T-helper 2 cell treated with Interferon-gamma antibody and Interleukin-4, amounts not matched to agents 5 μg/mL and 100 μg/mL, for 36 hours (primary cell): ENCODE measurements around the gene FBXL2.
"Not testable (repeated sequence)": the region's sequence is repeated elsewhere in the genome, so short reads cannot be mapped to it uniquely, and the experiment has no call there.

Source experiments
- DNase-seq: peaks from one replicate; pipeline ENCODE4 v3.0.0; 2021; ENCODE audit warnings: low spot score
- H3K27ac Mint-ChIP-seq: one replicate; pipeline ENCODE4 v1.8.0; 2021; ENCODE audit warnings: mild to moderate bottlenecking, mixed read lengths
- H3K27me3 Mint-ChIP-seq: one replicate; pipeline ENCODE4 v1.8.0; 2021; ENCODE audit warnings: low read depth, mixed read lengths
- H3K36me3 Mint-ChIP-seq: one replicate; pipeline ENCODE4 v1.8.0; 2021; ENCODE audit warnings: low read depth, mixed read lengths
- H3K4me1 Mint-ChIP-seq: one replicate; pipeline ENCODE4 v1.8.0; 2021; ENCODE audit warnings: low read depth, mixed read lengths
- H3K4me3 Mint-ChIP-seq: one replicate; pipeline ENCODE4 v1.8.0; 2022; ENCODE audit warnings: mild to moderate bottlenecking, moderate library complexity, mixed read lengths
- H3K9me3 Mint-ChIP-seq: one replicate; pipeline ENCODE4 v1.8.0; 2021; ENCODE audit warnings: mixed read lengths

The FBXL2 gene

GRCh38 chr3:33338936-33339465, 61.8 kb downstream of the FBXL2 start:
- not testable (repeated sequence) for H3K4me1 Mint-ChIP-seq, DNase-seq, H3K9me3 Mint-ChIP-seq, H3K27me3 Mint-ChIP-seq, H3K36me3 Mint-ChIP-seq, H3K4me3 Mint-ChIP-seq, H3K27ac Mint-ChIP-seq

- Mint-ChIP-seq H3K4me3 (no peak overlapping the region), H3K27me3 (no peaks in the 10 kb centered on the region), H3K4me1 (no peaks in the 10 kb centered on the region), H3K36me3 (no peaks in the 10 kb centered on the region), H3K9me3 (no peaks in the 10 kb centered on the region), H3K27ac (no peak overlapping the region)
- DNase-seq = no peak
Measured at GRCh38 chr3:33339758-33340157, 62.5 kb downstream of the FBXL2 start.

DNA sequence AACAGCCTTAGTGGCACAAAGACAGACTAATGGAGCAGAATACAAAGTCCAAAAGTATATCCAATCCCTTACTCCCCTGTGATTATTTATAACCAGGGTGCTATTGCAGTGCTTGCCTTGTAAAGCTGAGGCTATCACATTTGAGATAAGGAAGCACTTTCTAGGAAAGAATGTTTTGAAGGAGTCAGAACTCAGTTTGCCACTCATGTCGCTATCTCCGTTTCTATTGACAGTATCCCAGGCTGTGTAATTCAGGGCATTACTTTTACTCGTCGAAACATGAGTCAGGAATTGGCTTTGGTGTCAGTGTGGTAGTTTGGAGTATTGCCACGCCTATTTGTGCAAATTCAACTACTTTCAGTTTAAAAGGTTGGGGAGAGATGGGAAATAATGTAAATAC, 78.4 kb downstream of the FBXL2 start:
- Mint-ChIP-seq H3K4me1 (no peaks in the 10 kb centered on the region), H3K27me3 (peaks cover 21% of the 10 kb centered on the region), H3K27ac (no peak overlapping the region), H3K36me3 (no peaks in the 10 kb centered on the region), H3K9me3 (no peaks in the 10 kb centered on the region), H3K4me3 (no peak overlapping the region)
- no peak for DNase-seq

DNA sequence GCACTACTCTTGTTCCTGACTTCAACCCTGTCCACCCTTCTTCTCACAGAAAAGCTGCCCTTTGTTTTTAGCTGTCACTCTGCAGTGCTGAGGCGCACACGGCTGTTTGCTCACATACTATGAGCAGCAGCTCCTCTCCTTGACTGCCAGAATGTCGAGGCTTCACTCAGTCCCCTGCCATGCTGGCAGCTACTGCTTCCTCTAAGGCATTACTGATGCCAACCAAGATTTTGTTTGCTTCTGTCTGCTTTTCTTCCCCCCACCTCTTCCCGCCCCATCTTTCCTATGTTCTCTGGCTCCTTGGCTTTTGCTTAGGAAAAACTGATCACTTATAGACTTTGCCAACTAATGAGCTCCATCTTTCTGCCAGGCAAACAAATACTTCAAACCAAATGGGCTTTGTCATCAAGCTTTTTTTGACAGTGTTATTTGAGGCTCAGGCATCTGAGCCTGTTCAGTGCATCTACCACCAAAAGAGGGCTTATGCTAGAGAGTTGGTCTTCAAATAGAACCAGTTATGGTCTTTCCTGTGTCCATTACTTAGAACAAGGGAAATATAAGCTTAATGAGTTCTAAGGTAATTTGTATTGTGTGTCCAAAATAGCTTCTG, 81.0 kb downstream of the FBXL2 start:
- Mint-ChIP-seq H3K9me3 (no peaks in the 10 kb centered on the region), H3K36me3 (no peaks in the 10 kb centered on the region), H3K27me3 (peaks cover 17% of the 10 kb centered on the region), H3K27ac (no peak overlapping the region), H3K4me3 (no peak overlapping the region), H3K4me1 (no peaks in the 10 kb centered on the region)
- no peak for DNase-seq

DNA sequence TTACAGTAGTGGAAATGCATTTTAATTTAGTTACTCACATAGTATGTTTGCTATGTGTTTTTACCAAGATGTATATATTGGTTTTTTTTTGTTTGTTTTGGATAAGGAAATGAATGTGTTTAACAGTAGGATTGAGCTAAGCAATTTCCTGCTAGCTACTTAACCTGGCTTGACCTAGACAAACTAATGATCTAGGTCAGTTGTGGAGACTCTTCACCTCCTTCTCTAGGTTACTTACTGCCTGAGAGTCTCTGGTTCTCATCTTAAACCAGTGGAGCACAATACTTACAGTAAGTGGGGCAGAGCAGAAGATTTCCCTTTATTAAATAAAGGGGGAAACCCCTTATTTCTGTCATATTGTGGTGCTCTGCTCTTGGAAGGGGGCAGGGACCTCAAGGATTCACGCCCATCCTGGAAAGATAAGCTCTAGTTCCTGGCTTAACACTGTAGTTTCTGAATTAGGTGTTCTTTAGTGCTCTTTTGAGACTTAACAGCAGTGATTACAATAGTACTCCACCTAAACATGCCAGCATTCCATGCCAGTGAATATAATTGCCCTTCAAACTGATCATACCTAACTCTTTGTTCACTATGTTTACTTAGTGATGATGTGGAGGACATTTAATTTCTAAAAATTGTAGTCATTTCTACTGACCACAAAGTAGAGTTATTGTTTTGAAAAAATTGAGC, 83.0 kb downstream of the FBXL2 start:
- DNase-seq = no peak
- Mint-ChIP-seq H3K4me3 (no peak overlapping the region), H3K36me3 (no peaks in the 10 kb centered on the region), H3K9me3 (no peaks in the 10 kb centered on the region), H3K27ac (no peak overlapping the region), H3K4me1 (no peaks in the 10 kb centered on the region), H3K27me3 (peaks cover 17% of the 10 kb centered on the region)

DNA sequence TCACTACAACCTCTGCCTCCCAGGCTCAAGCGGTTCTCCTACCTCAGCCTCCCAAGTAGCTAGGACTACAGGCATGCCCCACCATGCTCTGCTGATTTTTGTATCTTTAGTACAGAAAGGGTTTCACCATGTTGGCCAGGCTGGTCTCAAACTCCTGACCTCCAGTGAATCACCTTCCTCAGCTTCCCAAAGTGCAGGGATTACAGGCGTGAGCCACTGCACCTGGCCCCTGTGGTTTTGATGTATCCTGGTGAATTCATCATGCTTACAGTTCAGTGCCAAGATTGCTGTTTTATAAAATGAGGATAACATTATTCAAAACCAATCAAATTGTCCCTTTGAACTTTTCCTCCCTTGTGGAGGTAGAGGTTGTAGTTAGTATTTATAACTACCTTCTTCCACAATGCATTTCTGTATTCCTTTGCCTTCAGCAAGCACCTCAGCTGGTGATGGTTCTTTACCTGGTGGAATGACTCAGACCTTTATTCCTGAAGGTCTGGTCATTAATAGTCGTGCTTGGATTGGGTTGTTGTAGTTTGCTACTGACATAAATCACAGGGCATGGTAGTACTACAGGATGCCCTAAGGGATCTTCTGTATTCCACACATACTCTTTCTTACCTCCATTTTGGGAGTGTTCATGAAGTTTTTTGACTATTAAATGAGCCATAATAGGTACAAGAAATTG, 86.0 kb downstream of the FBXL2 start:
- H3K27ac Mint-ChIP-seq = no peak overlapping the region
- peaks cover 20% of the 10 kb centered on the region for H3K27me3 Mint-ChIP-seq
- no peak for DNase-seq
- H3K9me3 Mint-ChIP-seq = no peaks in the 10 kb centered on the region
- no peaks in the 10 kb centered on the region for H3K36me3 Mint-ChIP-seq
- no peak overlapping the region for H3K4me3 Mint-ChIP-seq
- no peaks in the 10 kb centered on the region for H3K4me1 Mint-ChIP-seq

- DNase-seq = no peak
- no peaks in the 10 kb centered on the region for H3K4me1 Mint-ChIP-seq
- peaks cover 20% of the 10 kb centered on the region for H3K27me3 Mint-ChIP-seq
- no peak overlapping the region for H3K27ac Mint-ChIP-seq
- H3K4me3 Mint-ChIP-seq = no peak overlapping the region
- H3K9me3 Mint-ChIP-seq = no peaks in the 10 kb centered on the region
- no peaks in the 10 kb centered on the region for H3K36me3 Mint-ChIP-seq
Measured at GRCh38 chr3:33364060-33364459, 86.8 kb downstream of the FBXL2 start.

DNA sequence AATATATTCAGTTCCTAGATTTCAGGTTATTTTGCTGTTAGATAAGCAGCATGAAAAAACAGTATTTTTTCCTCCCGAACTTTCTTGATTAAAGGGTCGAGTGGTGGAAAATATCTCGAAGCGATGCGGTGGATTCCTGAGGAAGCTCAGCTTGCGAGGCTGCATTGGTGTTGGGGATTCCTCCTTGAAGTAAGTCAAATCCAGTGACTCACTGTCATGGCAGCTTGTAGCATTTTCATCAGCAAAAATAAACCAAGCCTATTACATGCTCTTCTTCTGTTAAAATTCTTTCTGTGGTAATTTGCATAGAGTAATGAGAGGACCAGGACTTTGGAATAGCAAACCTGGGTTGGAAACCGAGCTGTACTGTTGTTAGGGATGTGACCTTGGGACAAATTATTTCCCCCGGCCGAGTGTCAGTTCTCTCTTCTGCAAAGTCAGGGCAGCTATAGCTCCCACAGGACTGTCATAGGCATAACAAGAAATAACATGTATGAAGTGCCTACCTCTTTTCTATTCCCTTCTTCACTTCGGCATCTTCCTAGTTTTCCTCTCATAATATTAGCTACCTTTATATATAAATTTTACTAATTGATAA, 87.4 kb downstream of the FBXL2 start:
- Mint-ChIP-seq H3K27ac (no peak overlapping the region), H3K36me3 (no peaks in the 10 kb centered on the region), H3K27me3 (peaks cover 15% of the 10 kb centered on the region), H3K4me3 (no peak overlapping the region), H3K9me3 (no peaks in the 10 kb centered on the region), H3K4me1 (no peaks in the 10 kb centered on the region)
- no peak for DNase-seq

- Mint-ChIP-seq H3K27me3 (peaks cover 16% of the 10 kb centered on the region), H3K9me3 (no peaks in the 10 kb centered on the region), H3K4me1 (peaks cover 6% of the 10 kb centered on the region), H3K27ac (no peak overlapping the region), H3K36me3 (no peaks in the 10 kb centered on the region), H3K4me3 (no peak overlapping the region)
- DNase-seq = peak; percentile 21
Measured at GRCh38 chr3:33372218-33373081, 95.2 kb downstream of the FBXL2 start.

DNA sequence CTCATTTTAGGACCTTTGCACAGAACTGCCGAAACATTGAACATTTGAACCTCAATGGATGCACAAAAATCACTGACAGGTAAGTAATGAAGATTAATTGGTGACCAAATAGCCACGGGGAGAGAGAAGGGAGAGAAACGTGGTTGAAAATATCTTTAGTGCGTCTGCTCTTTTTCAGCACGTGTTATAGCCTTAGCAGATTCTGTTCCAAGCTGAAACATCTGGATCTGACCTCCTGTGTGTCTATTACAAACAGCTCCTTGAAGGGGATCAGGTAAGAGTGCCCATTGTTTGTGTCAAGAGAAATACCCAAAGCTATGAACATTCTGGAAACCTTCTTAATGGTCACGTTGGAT, 95.8 kb downstream of the FBXL2 start:
- H3K36me3 Mint-ChIP-seq = no peaks in the 10 kb centered on the region
- peaks cover 10% of the 10 kb centered on the region for H3K27me3 Mint-ChIP-seq
- DNase-seq = no peak
- no peak overlapping the region for H3K4me3 Mint-ChIP-seq
- H3K4me1 Mint-ChIP-seq = peaks cover 6% of the 10 kb centered on the region
- H3K9me3 Mint-ChIP-seq = no peaks in the 10 kb centered on the region
- H3K27ac Mint-ChIP-seq = no peak overlapping the region

DNA sequence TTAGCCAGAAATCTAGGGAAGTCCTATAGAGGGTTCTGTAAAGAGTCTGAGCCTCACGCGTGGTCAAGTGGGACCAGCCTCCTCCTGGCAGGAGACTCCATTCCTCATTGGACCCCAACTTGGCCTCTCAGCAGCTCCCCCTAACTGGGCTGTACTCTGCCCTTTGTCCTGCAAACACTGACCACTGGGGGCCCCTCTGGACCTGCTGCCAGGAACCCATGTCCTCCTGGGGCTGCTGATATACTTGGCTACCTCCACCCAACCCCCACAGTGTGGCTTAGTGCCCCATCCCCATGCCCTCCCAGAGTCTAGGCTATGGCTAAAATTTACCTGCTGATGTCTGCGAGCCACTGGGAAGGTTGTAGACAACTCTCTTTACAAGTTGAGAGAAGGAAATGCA, 100.2 kb downstream of the FBXL2 start:
- DNase-seq = no peak
- H3K4me1 Mint-ChIP-seq = peaks cover 4% of the 10 kb centered on the region
- H3K36me3 Mint-ChIP-seq = no peaks in the 10 kb centered on the region
- no peaks in the 10 kb centered on the region for H3K9me3 Mint-ChIP-seq
- H3K27me3 Mint-ChIP-seq = no peaks in the 10 kb centered on the region
- H3K27ac Mint-ChIP-seq = no peak overlapping the region
- no peak overlapping the region for H3K4me3 Mint-ChIP-seq

DNA sequence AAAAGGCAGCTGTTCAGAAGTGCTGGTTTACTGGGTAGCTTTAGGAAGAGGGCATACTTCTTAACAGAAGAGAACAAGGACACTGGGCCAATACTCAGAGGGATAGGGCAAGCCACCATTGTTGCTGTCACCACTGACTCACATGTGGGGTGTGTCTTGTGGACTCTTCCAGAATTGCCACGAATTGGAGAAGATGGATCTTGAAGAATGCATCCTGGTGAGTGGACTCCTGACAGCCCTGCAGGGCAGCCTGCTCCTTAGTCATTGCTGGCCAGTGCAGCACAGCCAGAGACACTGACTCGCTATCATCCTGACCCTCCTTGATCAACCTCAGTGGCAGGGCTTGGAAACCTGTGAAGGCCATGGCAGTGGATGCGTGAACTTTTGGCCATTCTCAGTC, 100.7 kb downstream of the FBXL2 start:
- Mint-ChIP-seq H3K27me3 (no peaks in the 10 kb centered on the region), H3K9me3 (no peaks in the 10 kb centered on the region), H3K4me1 (peaks cover under 1% of the 10 kb centered on the region), H3K4me3 (no peak overlapping the region), H3K27ac (no peak overlapping the region), H3K36me3 (no peaks in the 10 kb centered on the region)
- no peak for DNase-seq

GRCh38 chr3:33380653-33381052, 103.4 kb downstream of the FBXL2 start:
- Mint-ChIP-seq H3K4me1 (peaks cover 9% of the 10 kb centered on the region), H3K4me3 (no peak overlapping the region), H3K9me3 (no peaks in the 10 kb centered on the region), H3K27ac (no peak overlapping the region), H3K27me3 (no peaks in the 10 kb centered on the region), H3K36me3 (no peaks in the 10 kb centered on the region)
- no peak for DNase-seq
